ENCODE results near the gene ADGRL3. TPM values are rescaled to one million over a fixed set of nuclear protein-coding genes. Genes with fewer than 3 reads are reported as not detected.
"Not testable (repeated sequence)": the region's sequence is repeated elsewhere in the genome, so short reads cannot be mapped to it uniquely, and the experiment has no call there.

ADGRL3 gene
- total RNA-seq, 1 donor from 2014 or later: 6.1 TPM

DNA sequence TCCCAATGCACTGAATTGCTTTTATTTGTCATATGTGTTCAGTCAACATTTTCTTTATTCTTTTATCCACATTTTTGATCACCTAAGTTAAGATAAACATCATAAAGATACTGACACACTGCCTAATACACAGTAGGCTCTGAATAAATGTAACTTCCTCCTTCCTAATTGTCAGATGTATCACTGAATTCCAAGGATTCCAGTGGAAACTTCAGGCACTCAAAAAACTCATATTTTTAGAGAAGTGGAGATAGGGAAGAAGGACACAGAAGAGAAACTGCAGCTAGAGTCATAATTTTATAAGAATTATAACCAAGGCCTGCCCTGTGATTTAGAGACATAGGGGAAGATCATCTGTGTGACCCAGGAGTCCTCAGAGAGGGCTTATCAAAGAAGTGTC, 753.3 kb downstream of the ADGRL3 start:
- peaks cover 19% of the 10 kb centered on the region for H3K9me3 ChIP-seq (replicated peaks)
- TF ChIP-seq, protein P1, sequence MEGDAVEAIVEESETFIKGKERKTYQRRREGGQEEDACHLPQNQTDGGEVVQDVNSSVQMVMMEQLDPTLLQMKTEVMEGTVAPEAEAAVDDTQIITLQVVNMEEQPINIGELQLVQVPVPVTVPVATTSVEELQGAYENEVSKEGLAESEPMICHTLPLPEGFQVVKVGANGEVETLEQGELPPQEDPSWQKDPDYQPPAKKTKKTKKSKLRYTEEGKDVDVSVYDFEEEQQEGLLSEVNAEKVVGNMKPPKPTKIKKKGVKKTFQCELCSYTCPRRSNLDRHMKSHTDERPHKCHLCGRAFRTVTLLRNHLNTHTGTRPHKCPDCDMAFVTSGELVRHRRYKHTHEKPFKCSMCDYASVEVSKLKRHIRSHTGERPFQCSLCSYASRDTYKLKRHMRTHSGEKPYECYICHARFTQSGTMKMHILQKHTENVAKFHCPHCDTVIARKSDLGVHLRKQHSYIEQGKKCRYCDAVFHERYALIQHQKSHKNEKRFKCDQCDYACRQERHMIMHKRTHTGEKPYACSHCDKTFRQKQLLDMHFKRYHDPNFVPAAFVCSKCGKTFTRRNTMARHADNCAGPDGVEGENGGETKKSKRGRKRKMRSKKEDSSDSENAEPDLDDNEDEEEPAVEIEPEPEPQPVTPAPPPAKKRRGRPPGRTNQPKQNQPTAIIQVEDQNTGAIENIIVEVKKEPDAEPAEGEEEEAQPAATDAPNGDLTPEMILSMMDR (IDR thresholded peaks at IDR 0.05; ENCODE audit: borderline replicate concordance): no peak
- intact Hi-C loops (cut with micrococcal nuclease): no loop called here

GRCh38 chr4:61958591-61958990, 758.5 kb downstream of the ADGRL3 start:
- H3K36me3 ChIP-seq: no peaks in the 10 kb centered on the region
- TF ChIP-seq, protein P1 (IDR thresholded peaks at IDR 0.05; ENCODE audit: borderline replicate concordance): no peak
- DNase-seq: no peak

More for the DNA sequence above, 753.3 kb downstream of the ADGRL3 start:
- Histone ChIP-seq H3K4me3 (no peak overlapping the region), H3K36me3 (no peaks in the 10 kb centered on the region), H3K4me1 (no peaks in the 10 kb centered on the region), H3K27ac (replicated peaks) (no peak overlapping the region), H3K27me3 (ENCODE audit: low read depth) (no peaks in the 10 kb centered on the region)
- DNase-seq: no peak

DNA sequence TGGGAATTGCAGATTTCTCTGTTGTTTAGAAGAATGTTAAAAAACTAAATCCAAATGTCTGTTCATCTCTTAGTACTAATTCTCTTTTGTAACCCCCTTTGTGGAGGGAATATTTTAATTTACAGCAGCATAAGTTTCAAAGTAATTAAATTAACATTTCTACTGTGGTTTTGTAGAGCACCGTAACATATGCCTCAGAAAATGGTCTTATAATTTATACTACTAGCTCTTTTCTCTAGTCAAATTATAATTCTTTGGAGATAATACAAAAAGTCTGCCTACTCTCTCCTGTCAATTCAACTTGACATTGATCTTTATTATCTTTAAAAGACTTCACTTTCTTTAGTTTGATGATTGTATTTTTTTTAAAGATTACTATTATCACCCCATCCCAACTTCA, 759.0 kb downstream of the ADGRL3 start:
- H3K9me3 ChIP-seq (replicated peaks): peaks cover 24% of the 10 kb centered on the region
- H3K4me1 ChIP-seq: no peaks in the 10 kb centered on the region
- TF ChIP-seq, protein P1 (IDR thresholded peaks at IDR 0.05; ENCODE audit: borderline replicate concordance): no peak
- no peaks in the 10 kb centered on the region for H3K36me3 ChIP-seq
- intact Hi-C loops (cut with micrococcal nuclease): no loop called here
- H3K27me3 ChIP-seq (ENCODE audit: low read depth): no peaks in the 10 kb centered on the region
- no peak overlapping the region for H3K4me3 ChIP-seq
- no peak for DNase-seq
- H3K27ac ChIP-seq (replicated peaks): no peak overlapping the region

More at GRCh38 chr4:61958591-61958990, 758.5 kb downstream of the ADGRL3 start:
- intact Hi-C loops (cut with micrococcal nuclease): no loop called here
- no peaks in the 10 kb centered on the region for H3K4me1 ChIP-seq
- H3K27me3 ChIP-seq (ENCODE audit: low read depth): no peaks in the 10 kb centered on the region
- H3K27ac ChIP-seq (replicated peaks): no peak overlapping the region
- peaks cover 24% of the 10 kb centered on the region for H3K9me3 ChIP-seq (replicated peaks)
- H3K4me3 ChIP-seq: no peak overlapping the region

- no peaks in the 10 kb centered on the region for H3K36me3 ChIP-seq
These were observed 784.3 kb downstream of the ADGRL3 start for GRCh38 chr4:61984260-61984909.

DNA sequence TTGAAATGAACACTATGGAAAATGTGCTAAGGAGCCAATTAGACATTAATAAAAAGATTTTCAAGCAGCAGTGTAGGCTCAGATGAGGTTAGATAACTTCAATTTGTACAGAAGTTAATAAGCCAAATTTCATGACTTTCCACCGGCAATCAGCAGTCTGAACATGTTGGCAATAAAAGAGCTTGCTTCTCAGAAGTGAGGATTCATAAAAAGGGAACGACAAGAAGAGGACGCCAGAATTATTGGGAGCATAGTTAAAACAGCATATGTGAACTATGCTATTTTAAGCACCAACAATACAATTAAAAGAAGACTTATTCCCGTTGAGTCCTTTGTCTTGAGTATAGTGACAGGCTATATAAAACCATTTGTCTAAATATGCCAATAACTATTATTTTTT, 785.3 kb downstream of the ADGRL3 start:
- H3K36me3 ChIP-seq: no peaks in the 10 kb centered on the region
- TF ChIP-seq, protein P1 (IDR thresholded peaks at IDR 0.05; ENCODE audit: borderline replicate concordance): no peak
- no peak for DNase-seq
- H3K27ac ChIP-seq (replicated peaks): no peak overlapping the region
- no peaks in the 10 kb centered on the region for H3K4me1 ChIP-seq
- H3K4me3 ChIP-seq: no peak overlapping the region
- H3K9me3 ChIP-seq (replicated peaks): no peaks in the 10 kb centered on the region
- intact Hi-C loops (cut with micrococcal nuclease): no loop called here
- H3K27me3 ChIP-seq (ENCODE audit: low read depth): no peaks in the 10 kb centered on the region

More at GRCh38 chr4:61984260-61984909, 784.3 kb downstream of the ADGRL3 start:
- no peaks in the 10 kb centered on the region for H3K27me3 ChIP-seq (ENCODE audit: low read depth)
- H3K9me3 ChIP-seq (replicated peaks): no peaks in the 10 kb centered on the region
- no peaks in the 10 kb centered on the region for H3K4me1 ChIP-seq
- H3K4me3 ChIP-seq: no peak overlapping the region
- H3K27ac ChIP-seq (replicated peaks): no peak overlapping the region
- intact Hi-C loops (cut with micrococcal nuclease): no loop called here
- no peak for DNase-seq
- TF ChIP-seq, protein P1 (IDR thresholded peaks at IDR 0.05; ENCODE audit: borderline replicate concordance): no peak

DNA sequence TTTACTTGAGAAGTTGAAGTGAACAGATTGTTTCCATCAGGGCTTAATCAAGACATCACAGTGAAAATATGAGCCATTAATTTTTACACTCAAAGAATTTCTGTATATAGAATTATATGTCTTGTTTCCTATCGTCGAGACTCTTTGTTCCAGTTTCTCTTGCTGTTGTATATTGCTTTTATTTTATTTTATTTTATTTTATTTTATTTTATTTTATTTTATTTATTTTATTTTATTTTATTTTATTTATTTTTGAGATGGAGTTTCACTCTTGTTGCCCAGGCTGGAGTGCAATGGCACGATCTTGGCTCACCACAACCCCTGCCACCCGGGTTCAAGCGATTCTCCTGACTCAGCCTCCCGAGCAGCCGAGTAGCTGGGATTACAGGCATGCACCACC, 786.8 kb downstream of the ADGRL3 start:
- H3K36me3 ChIP-seq; H3K9me3 ChIP-seq (replicated peaks); H3K4me3 ChIP-seq; intact Hi-C loops (cut with micrococcal nuclease); H3K27me3 ChIP-seq (ENCODE audit: low read depth); DNase-seq; H3K4me1 ChIP-seq; H3K27ac ChIP-seq (replicated peaks): not testable (repeated sequence)
